LNCaP clone FGC (cell line): ENCODE measurements around the gene ADAMTS2.

Experiments
- DNase-seq: peaks from one replicate; pipeline ENCODE4 v3.0.0-alpha.2; 2011; ENCODE audit warnings: low read depth
- H3K4me3 ChIP-seq: 2 replicates; pipeline ENCODE4 v1.5.1; 2011; ENCODE audit warnings: mild to moderate bottlenecking, low read depth, low read length, control low read depth
- CTCF ChIP-seq: IDR thresholded peaks from 2 replicates; pipeline ENCODE4 v1.5.1; 2012; ENCODE audit warnings: mild to moderate bottlenecking; ENCODE audit not compliant: control insufficient read depth, insufficient read depth; ENCODE audit errors: extremely low read depth

ADAMTS2 gene

DNA sequence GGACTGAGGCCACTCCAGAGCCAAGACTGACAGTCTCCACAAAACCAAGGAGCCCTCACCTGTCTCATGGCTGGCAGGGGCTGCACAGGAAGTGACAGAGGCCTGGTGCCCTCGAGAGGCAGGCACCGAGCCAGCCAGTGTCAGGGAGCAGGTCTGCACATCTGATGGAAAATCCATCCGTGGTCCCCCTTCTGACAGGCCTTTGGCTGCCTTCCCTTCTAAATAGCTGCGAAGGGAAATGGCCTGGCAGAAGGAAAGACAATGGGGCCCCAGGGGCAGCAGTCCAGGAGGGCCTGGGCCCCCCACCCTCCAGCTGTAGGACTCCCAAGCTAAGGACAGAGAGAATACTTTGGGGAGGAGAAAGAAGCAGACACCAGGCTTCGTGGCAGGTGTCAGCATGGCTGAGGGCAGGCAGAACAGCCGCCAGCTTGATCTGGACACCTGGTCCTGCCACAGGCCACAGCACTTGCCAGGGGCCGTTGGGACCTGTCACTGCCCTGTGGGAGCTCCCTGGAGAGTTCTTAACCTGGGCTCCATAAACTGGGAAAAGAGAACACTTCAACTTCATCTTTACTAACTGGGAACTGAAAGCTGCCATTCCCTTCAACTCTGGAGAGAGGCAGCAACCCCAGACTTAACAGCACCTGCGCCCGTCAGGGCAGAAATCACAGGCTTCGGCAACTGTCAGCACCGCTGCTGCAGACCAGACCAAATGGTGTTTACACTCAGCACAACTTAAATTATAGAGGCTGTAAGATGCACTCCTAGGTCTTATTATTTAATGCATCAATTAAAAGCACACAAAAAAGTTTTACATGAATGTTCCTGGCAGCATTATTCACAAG lies 22.0 kb downstream of the ADAMTS2 start:
- DNase-seq: no peak
- TF ChIP-seq CTCF: no peak
- H3K4me3 ChIP-seq: no peak overlapping the region

DNA sequence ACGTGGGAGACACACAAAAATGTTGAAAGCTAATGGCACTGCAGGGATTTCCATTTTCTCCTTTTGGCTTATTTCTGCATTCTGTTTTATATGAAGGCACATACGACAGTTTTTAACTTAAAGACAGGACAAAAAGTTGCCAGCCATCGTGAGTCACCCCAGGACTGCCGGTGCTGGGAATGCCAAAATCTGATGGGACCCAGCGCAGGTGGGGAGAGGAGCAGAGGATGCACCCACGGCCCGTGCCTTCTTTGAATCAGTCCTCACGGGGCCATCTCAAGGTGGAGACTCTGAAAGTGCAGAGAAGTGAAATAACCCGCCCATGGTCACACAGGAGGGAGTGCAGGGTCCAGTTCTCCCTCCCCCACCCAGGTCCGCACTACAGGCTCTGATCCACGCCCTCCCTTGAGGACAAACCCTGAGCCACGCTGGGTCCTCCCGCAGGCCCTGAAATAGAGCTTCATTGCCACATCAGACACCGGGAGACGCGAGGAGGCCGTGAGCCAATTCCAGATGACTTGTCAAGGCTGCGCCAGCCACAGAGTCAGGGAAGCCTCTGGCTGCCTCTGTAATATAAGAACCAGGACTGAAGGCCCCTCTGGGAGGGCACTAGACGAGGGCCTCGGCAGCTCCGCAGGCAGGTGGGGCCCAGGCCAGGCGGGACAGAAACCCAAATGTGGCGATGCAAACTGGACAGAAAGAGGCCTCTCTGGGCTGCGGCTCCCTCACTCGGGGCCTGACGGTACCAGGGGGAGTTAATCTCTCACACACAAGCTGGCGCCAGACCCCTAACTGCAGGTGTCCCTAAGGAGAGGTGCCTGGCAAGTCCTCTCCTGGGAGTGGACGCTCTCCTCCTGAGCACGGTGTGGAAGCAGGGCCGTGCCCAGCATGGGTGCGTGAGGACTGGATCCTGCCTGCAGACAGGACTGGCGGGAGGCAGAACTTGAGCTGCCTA lies 22.9 kb downstream of the ADAMTS2 start:
- no peak overlapping the region for H3K4me3 ChIP-seq
- no peak for TF ChIP-seq CTCF
- DNase-seq: no peak

- no peak overlapping the region for H3K4me3 ChIP-seq
- DNase-seq: no peak
- no peak for TF ChIP-seq CTCF
These were observed 23.9 kb downstream of the ADAMTS2 start for GRCh38 chr5:179321206-179321987.

DNA sequence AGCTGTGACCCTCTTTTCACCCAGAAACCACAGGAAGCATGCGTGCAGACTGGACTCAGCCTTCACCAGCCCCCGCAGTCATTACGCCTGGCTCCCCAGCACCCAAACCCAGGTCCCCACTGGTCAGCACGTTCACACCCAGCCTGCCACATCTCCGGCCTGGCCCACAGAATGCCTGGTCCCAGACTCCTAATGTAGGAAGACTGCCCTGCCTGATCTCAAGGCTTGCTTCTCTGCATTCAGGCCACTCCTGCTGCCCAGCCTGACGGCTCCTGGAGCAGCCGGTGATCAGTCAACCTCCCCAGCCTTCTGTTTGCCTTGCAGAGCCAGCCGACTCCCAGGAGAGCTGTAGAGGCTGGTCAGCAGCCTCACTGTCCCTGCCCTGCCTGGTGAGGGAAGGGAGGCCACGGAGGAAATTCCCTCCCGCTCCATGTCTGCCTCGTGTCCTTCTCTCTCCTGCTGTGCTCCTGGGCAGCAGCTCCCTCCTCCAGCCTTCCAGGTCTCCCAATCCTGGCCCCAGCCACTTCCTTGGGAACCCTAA lies 25.4 kb downstream of the ADAMTS2 start:
- no peak for DNase-seq
- no peak overlapping the region for H3K4me3 ChIP-seq
- TF ChIP-seq CTCF: no peak

- no peak for DNase-seq
- no peak overlapping the region for H3K4me3 ChIP-seq
- no peak for TF ChIP-seq CTCF
These were observed 26.1 kb downstream of the ADAMTS2 start for GRCh38 chr5:179319123-179319522.

GRCh38 chr5:179318221-179318955 lies 26.9 kb downstream of the ADAMTS2 start:
- DNase-seq: no peak
- H3K4me3 ChIP-seq: no peak overlapping the region
- TF ChIP-seq CTCF: no peak
